Fibroblast of skin of abdomen (primary cell): ENCODE measurements around the gene OPCML.

Source experiments
- DNase-seq: peaks from one replicate; pipeline ENCODE4 v3.0.0-alpha.2; 2013

Gene OPCML

GRCh38 chr11:133536198-133536597, 3.9 kb upstream of the OPCML start:
- DNase-seq, result no peak

GRCh38 chr11:133533205-133533604, 904 bp upstream of the OPCML start:
- no peak for DNase-seq

- no peak for DNase-seq
These were observed 843 bp downstream of the OPCML start for GRCh38 chr11:133531458-133531857.

- no peak for DNase-seq
These were observed 1.8 kb downstream of the OPCML start for GRCh38 chr11:133530501-133530835.

- no peak for DNase-seq
These were observed 2.3 kb downstream of the OPCML start for GRCh38 chr11:133529807-133530500.

- no peak for DNase-seq
These were observed 5.5 kb downstream of the OPCML start for GRCh38 chr11:133526790-133527189.

GRCh38 chr11:133525976-133526375, 6.3 kb downstream of the OPCML start:
- DNase-seq, result no peak

GRCh38 chr11:133524488-133524887, 7.8 kb downstream of the OPCML start:
- DNase-seq, result no peak

- no peak for DNase-seq
These were observed 10.0 kb downstream of the OPCML start for GRCh38 chr11:133522344-133522743.

DNA sequence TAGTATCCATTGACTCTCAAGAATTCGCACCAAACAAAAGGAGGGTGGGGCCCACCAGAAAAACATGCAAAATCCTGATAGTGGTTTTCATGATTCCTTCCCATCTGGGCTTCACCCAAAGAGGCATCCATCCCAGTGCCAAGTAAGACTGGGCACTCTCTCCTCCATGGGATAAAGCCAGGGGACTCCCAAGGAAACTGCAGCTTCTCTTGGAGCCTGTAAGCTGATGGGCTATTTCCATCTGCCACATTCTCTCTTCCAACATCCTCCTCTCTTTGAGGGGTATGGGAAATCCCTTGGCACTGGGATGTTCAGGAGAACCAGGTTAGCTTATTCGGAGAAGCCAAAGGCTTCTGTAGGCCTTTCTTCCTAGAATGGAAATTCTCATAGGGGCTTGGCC, 10.8 kb downstream of the OPCML start:
- DNase-seq, result no peak

GRCh38 chr11:133520707-133521106, 11.6 kb downstream of the OPCML start:
- no peak for DNase-seq

DNA sequence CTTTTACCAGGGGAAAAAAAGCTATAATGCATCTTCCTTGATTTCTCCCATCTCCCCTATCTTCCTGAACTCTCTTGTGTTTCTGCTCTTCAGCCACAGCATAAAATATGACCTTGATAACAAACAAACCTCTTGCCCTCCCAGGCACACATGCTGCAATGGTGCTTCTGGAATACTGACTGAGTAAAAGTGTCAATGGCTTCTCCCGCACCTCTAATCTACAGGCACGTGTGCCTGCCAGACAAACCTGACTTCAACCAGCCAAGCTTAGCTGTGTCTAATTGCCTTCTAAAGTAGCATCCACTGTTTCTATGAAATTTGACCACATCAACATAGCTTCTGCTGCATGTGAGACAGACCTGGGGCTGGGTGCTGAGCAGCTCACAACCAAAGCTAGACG, 12.7 kb downstream of the OPCML start:
- DNase-seq, result no peak

- no peak for DNase-seq
These were observed 13.5 kb downstream of the OPCML start for GRCh38 chr11:133518702-133519264.

DNA sequence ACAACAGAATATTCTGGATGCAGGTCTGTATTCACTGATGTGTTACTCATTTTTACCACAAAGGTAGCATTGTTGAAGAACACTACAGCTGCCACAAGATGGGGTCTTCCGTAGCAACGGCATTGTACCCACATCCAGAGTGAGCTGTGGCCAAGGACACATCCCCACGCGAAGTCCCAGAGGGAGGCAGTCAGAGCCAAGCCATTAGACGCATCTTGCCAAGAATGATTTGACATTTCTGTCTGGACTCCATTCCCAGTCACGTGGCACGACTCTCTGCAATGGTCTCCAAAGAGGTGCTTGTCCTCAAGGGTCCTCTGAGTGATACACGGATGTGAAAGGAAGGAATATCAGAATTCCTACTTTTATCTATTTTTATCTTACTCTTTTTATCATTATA, 15.5 kb downstream of the OPCML start:
- DNase-seq, result no peak

DNA sequence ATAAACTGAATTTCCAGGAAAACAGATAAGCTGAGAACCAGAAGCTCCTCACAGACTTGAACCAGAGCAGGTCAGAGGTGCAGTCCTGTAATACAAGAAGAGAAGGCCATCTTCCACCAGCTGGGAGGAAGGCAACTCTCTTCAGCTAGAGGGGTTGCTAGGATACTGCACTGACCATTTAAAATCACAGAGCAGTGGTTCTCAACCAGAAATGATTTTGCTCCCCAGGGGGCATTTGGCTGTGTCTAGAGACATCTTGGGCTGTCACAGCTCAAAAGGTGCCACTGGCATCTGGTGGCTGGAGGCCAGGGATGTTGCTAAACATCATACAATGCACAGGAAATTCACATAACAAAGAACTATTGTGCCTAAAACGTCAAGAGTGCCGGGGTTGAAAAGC, 17.2 kb downstream of the OPCML start:
- DNase-seq, result no peak

- no peak for DNase-seq
These were observed 22.2 kb downstream of the OPCML start for GRCh38 chr11:133509924-133510697.

GRCh38 chr11:133508468-133508867, 23.8 kb downstream of the OPCML start:
- DNase-seq, result no peak

- no peak for DNase-seq
These were observed 25.1 kb downstream of the OPCML start for GRCh38 chr11:133507185-133507584.

- no peak for DNase-seq
These were observed 25.7 kb downstream of the OPCML start for GRCh38 chr11:133506551-133507094.

- DNase-seq, result no peak
These were observed 26.3 kb downstream of the OPCML start for GRCh38 chr11:133506023-133506422.

DNA sequence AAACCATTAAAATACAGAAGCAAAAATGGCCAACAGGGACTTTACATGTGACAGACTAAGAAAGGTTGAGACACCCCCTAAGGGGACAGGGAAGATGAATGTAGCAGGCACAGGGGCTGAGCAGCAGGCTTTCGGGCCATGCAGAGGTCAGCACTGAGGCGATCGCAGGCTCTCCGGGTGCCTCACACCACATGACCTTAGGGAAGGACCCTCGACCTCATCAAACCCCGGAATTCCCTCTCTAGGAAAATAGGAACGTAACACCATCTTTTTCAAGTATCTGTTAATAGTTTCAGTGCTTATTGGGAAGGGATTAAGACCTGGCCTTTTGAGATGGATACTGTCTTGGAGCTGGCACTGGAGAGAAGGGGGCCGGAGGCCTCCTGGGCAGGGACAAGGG, 27.4 kb downstream of the OPCML start:
- no peak for DNase-seq

- DNase-seq, result no peak
These were observed 28.5 kb downstream of the OPCML start for GRCh38 chr11:133503776-133504175.

GRCh38 chr11:133503236-133503635, 29.1 kb downstream of the OPCML start:
- DNase-seq, result no peak
